ENCODE measurements around the gene MAGIX.

GRCh38 chrX:49187526-49187925 is 25.0 kb downstream of the MAGIX start:
- TF ChIP-seq PPARA (CRISPR knock-in tag; IDR thresholded peaks at IDR 0.05; ENCODE audit: borderline replicate concordance) (no peak), RARB (CRISPR knock-in tag; IDR thresholded peaks at IDR 0.05) (no peak), ZFP30 (CRISPR knock-in tag; IDR thresholded peaks at IDR 0.05) (no peak), ISL1 (CRISPR knock-in tag; IDR thresholded peaks at IDR 0.05) (no peak), ARNTL (CRISPR knock-in tag; IDR thresholded peaks at IDR 0.05; ENCODE audit: borderline replicate concordance, low read depth) (no peak), GLIS3 (CRISPR knock-in tag; IDR thresholded peaks at IDR 0.05) (no peak), TOX (CRISPR knock-in tag; IDR thresholded peaks at IDR 0.05; ENCODE audit: borderline replicate concordance) (no peak), PATZ1 (CRISPR knock-in tag; IDR thresholded peaks at IDR 0.05; ENCODE audit: borderline replicate concordance) (no peak), OSR1 (CRISPR knock-in tag; IDR thresholded peaks at IDR 0.05) (no peak), ZNF565 (CRISPR knock-in tag; conservative IDR thresholded peaks at IDR 0.05; ENCODE audit: low read depth) (no peak), CREB5 (CRISPR knock-in tag; IDR thresholded peaks at IDR 0.05; ENCODE audit: low read depth) (no peak)
